GM12891 (cell line): ENCODE measurements around the gene RETREG1.

Experiments used
- POLR2A ChIP-seq: IDR thresholded peaks from 2 replicates; pipeline ENCODE4 v1.6.1; 2011; ENCODE audit warnings: low read depth, low read length, control low read depth
- POLR2AphosphoS5 ChIP-seq: IDR thresholded peaks from 2 replicates; pipeline ENCODE4 v1.6.1; 2011; ENCODE audit warnings: low read depth, low read length, control low read depth
- SPI1 ChIP-seq: IDR thresholded peaks from 2 replicates; pipeline ENCODE4 v1.6.1; 2011; ENCODE audit warnings: low read depth, low read length, control low read depth
- TAF1 ChIP-seq: IDR thresholded peaks from 2 replicates; pipeline ENCODE4 v1.6.1; 2011; ENCODE audit warnings: low read depth, low read length, control low read depth

DNA sequence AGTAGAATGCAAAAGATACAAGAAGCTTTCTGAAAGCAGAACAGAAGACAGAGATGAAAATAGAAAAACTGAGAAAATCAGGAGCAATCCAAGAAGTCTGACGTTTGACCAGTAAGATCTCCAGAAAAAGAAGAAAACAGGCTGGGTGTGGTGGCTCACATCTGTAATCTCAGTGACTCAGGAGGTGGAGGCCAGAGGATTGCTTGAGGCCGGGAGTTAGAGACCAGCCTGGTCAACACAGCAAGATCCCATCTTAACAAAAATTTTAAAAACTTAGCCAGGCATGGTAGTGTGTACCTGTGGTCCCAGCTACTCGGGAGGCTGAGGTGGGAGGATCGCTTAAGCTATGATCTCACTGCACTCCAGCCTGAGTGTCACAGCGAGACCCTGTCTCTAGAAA is 15.9 kb downstream of the RETREG1 start:
- TF ChIP-seq POLR2A (no peak), POLR2AphosphoS5 (no peak), TAF1 (no peak), SPI1 (no peak)
